HG03108 (cell line): ENCODE results near the gene ITCH.

Experiments used
- ATAC-seq: cut with Tn5 transposase; IDR thresholded peaks from one replicate; pipeline ENCODE4 v1.9.1; 2021; ENCODE audit warnings: moderate library complexity; ENCODE audit not compliant: unreplicated experiment

Gene ITCH

GRCh38 chr20:34544109-34544796 lies 181.2 kb downstream of the ITCH start:
- no peak for ATAC-seq

GRCh38 chr20:34546751-34547181 lies 183.7 kb downstream of the ITCH start:
- no peak for ATAC-seq

GRCh38 chr20:34547844-34548613 lies 185.0 kb downstream of the ITCH start:
- no peak for ATAC-seq

GRCh38 chr20:34549291-34549928 lies 186.3 kb downstream of the ITCH start:
- ATAC-seq = no peak

GRCh38 chr20:34549929-34550305 lies 186.8 kb downstream of the ITCH start:
- no peak for ATAC-seq

- no peak for ATAC-seq
Measured at GRCh38 chr20:34552569-34552968, 189.5 kb downstream of the ITCH start.

- no peak for ATAC-seq
Measured at GRCh38 chr20:34553366-34553867, 190.3 kb downstream of the ITCH start.

- ATAC-seq = no peak
Measured at GRCh38 chr20:34557936-34558319, 194.9 kb downstream of the ITCH start.

GRCh38 chr20:34558320-34559218 lies 195.5 kb downstream of the ITCH start, which contains the start of gene MAP1LC3A:
TSS of gene MAP1LC3A (plus strand) at chr20:34558718. CDS start at chr20:34558869, 151 bp downstream.
- no peak for ATAC-seq

GRCh38 chr20:34559311-34560140 lies 196.5 kb downstream of the ITCH start:
- ATAC-seq = no peak

- ATAC-seq = no peak
Measured at GRCh38 chr20:34560141-34560523, 197.1 kb downstream of the ITCH start.

GRCh38 chr20:34560614-34561013 lies 197.5 kb downstream of the ITCH start:
- no peak for ATAC-seq
